HepG2 (cell line): ENCODE data around the gene FGFR3. TPM values are rescaled to one million over a fixed set of nuclear protein-coding genes. Genes with fewer than 3 reads are reported as not detected.

Experiments
- ATRX ChIP-seq: sonication (generic); formaldehyde crosslinking; IDR thresholded peaks from 2 replicates; pipeline ENCODE4 v1.4.0; 2020; ENCODE audit warnings: missing genetic modification reagents, borderline replicate concordance
- CHCHD3 ChIP-seq: sonication (generic); formaldehyde crosslinking; IDR thresholded peaks from 2 replicates; pipeline ENCODE4 v1.8.0; 2022; ENCODE audit warnings: mild to moderate bottlenecking, missing genetic modification reagents, moderate library complexity
- CHD4 ChIP-seq: fragments of 200-600 bp; sonication (generic); IDR thresholded peaks from 2 replicates; pipeline ENCODE4 v1.7.0; 2017; ENCODE audit warnings: mild to moderate bottlenecking, low read length, borderline replicate concordance
- HDAC6 ChIP-seq: fragments of 200-600 bp; sonication (generic); IDR thresholded peaks from 2 replicates; pipeline ENCODE4 v1.7.0; 2017; ENCODE audit warnings: mild to moderate bottlenecking, antibody characterized with exemption, low read length, low read depth
- HOMEZ ChIP-seq: IDR thresholded peaks from 2 replicates; pipeline ENCODE4 v1.6.1; 2016; ENCODE audit warnings: low read depth
- IKZF5 ChIP-seq: IDR thresholded peaks from 2 replicates; pipeline ENCODE4 v1.6.1; 2018; ENCODE audit warnings: missing genetic modification reagents, mild to moderate bottlenecking, missing compliant biosample characterization
- NFE2L2 ChIP-seq: fragments of 150-350 bp; IDR thresholded peaks from 2 replicates; pipeline ENCODE4 v1.6.1; 2014; ENCODE audit warnings: low read length
- POLR2G ChIP-seq: fragments of 200-400 bp; formaldehyde crosslinking; IDR thresholded peaks from 2 replicates; pipeline ENCODE4 v1.6.1; 2018; ENCODE audit warnings: mild to moderate bottlenecking, low read depth, low read length, moderate library complexity
- RBM39 ChIP-seq: fragments of 200-400 bp; formaldehyde crosslinking; IDR thresholded peaks from one replicate; pipeline ENCODE4 v1.6.1; 2018; ENCODE audit warnings: antibody characterized with exemption, mild to moderate bottlenecking, low read depth, low read length; ENCODE audit not compliant: poor library complexity, severe bottlenecking
- RFX5 ChIP-seq: IDR thresholded peaks from 2 replicates; pipeline ENCODE4 v1.6.1; 2011; ENCODE audit warnings: low read depth, low read length, improper control_type of control experiment
- SUZ12 ChIP-seq: fragments of 150-350 bp; IDR thresholded peaks from 2 replicates; pipeline ENCODE4 v1.6.1; 2014; ENCODE audit warnings: low read depth, low read length
- TCF12 ChIP-seq, 2 experiments: fragments of 450-650 bp in 1 of 2; sonication (generic) in 1 of 2; formaldehyde crosslinking in 1 of 2; IDR thresholded peaks; 2 replicates each; pipeline versions ENCODE4 v1.6.1 to v1.8.0; 2017 to 2022; ENCODE audit warnings: antibody characterized with exemption in 1 of 2, mild to moderate bottlenecking in 1 of 2, missing genetic modification reagents in 1 of 2, moderate library complexity in 1 of 2
- THAP11 ChIP-seq: IDR thresholded peaks from 2 replicates; pipeline ENCODE4 v1.6.1; 2016; ENCODE audit warnings: missing biosample characterization, missing genetic modification reagents
- ZFP36L2 ChIP-seq: sonication (generic); formaldehyde crosslinking; IDR thresholded peaks from 2 replicates; pipeline ENCODE4 v1.4.0; 2020; ENCODE audit warnings: missing genetic modification reagents
- ZNF10 ChIP-seq: sonication (generic); formaldehyde crosslinking; IDR thresholded peaks from 2 replicates; pipeline ENCODE4 v1.4.0; 2020; ENCODE audit warnings: mild to moderate bottlenecking, low read depth, missing genetic modification reagents, borderline replicate concordance
- ZNF274 ChIP-seq: sonication (generic); formaldehyde crosslinking; IDR thresholded peaks from 2 replicates; pipeline ENCODE4 v1.5.1; 2020; ENCODE audit warnings: mild to moderate bottlenecking, missing genetic modification reagents
- ZNF547 ChIP-seq: sonication (generic); formaldehyde crosslinking; IDR thresholded peaks from 2 replicates; pipeline ENCODE4 v1.5.1; 2020; ENCODE audit warnings: mild to moderate bottlenecking, missing genetic modification reagents
- ZNF7 ChIP-seq: IDR thresholded peaks from 2 replicates; pipeline ENCODE4 v1.6.1; 2016; ENCODE audit warnings: missing biosample characterization, missing genetic modification reagents
- ZNF816 ChIP-seq: sonication (generic); formaldehyde crosslinking; IDR thresholded peaks from 2 replicates; pipeline ENCODE4 v1.8.0; 2022; ENCODE audit warnings: missing genetic modification reagents, mild to moderate bottlenecking, borderline replicate concordance
- polyA plus RNA-seq, 8 experiments: library from polyadenylated mRNA; depleted of rRNA in 3 of 8; stranded (reverse) in 7 of 8; unstranded in 1 of 8; fragments of >200 nt; fragmentation: Illumina TruSeq in 4 of 8; extraction: Trizol in 4 of 8; gene quantifications; 2 replicates each; pipeline versions ENCODE4 v1.2.1 to v1.2.3, GENCODE V29; 2011 to 2016; ENCODE audit warnings: low read depth in 4 of 8, missing spikeins in 1 of 8, mixed read lengths in 1 of 8; ENCODE audit not compliant: insufficient read depth in 1 of 8
- total RNA-seq, 5 experiments: library from RNA; depleted of rRNA; stranded (reverse); fragments of >200 nt; fragmentation: Illumina TruSeq; extraction: Trizol; gene quantifications; 2 replicates each; pipeline ENCODE4 v1.2.3, GENCODE V29; 2016; ENCODE audit warnings: low read depth in 1 of 5
- TF ChIP-seq, protein P1 (sequence below): sonication (generic); formaldehyde crosslinking; IDR thresholded peaks from 2 replicates; pipeline ENCODE4 v1.5.1; 2020; ENCODE audit warnings: missing genetic modification reagents, mild to moderate bottlenecking, borderline replicate concordance
- TF ChIP-seq, protein P2 (sequence below): IDR thresholded peaks from 2 replicates; pipeline ENCODE4 v1.6.1; 2016; ENCODE audit warnings: missing compliant biosample characterization, missing genetic modification reagents, borderline replicate concordance

FGFR3 gene
- total and polyA plus RNA-seq, 2 of the 13 experiments (the other 11 are each of a cell fraction or from before 2014, with no cell fraction given), result 103 to 109 TPM

DNA sequence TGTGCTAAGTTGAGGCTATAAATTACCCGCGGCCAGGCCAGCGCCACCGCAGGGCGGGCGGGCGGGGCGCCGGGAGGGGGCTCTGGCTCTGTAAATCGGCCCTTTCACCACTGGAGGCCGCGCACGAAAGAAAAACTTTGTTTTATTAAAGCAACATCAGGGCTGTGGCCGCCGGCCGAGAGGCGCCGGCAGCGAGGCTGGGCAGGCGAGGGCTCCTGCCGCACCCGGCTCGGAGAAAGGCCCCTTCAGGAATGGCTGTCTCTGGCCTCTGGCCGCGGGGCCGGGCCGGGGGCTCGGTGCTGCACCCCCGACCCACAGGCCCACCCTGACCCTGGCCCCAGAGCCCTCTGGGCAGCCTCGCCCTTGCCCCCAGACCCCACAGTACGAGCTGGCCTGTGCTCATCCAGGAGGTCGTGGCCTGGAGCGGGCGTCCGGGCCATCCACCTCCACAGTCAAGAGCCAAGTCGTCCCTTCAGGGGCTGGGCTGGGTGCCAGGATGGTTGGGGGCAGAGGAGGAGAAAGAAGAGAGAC, 29.5 kb upstream of the FGFR3 start (continued):
- TF ChIP-seq, protein P1, sequence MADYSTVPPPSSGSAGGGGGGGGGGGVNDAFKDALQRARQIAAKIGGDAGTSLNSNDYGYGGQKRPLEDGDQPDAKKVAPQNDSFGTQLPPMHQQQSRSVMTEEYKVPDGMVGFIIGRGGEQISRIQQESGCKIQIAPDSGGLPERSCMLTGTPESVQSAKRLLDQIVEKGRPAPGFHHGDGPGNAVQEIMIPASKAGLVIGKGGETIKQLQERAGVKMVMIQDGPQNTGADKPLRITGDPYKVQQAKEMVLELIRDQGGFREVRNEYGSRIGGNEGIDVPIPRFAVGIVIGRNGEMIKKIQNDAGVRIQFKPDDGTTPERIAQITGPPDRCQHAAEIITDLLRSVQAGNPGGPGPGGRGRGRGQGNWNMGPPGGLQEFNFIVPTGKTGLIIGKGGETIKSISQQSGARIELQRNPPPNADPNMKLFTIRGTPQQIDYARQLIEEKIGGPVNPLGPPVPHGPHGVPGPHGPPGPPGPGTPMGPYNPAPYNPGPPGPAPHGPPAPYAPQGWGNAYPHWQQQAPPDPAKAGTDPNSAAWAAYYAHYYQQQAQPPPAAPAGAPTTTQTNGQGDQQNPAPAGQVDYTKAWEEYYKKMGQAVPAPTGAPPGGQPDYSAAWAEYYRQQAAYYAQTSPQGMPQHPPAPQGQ (CRISPR knock-in tag), result no peak
- TF ChIP-seq RFX5 (no peak), IKZF5 (CRISPR knock-in tag) (no peak), ATRX (CRISPR knock-in tag) (no peak), CHCHD3 (no peak), ZNF10 (no peak), TCF12 (IDR thresholded peaks at IDR 0.05) (no peak), TCF12 (CRISPR knock-in tag; IDR thresholded peaks at IDR 0.05) (no peak), SUZ12 (no peak), HOMEZ (CRISPR knock-in tag) (no peak), HDAC6 (no peak), RBM39 (no peak), ZNF7 (CRISPR knock-in tag) (no peak), ZNF274 (CRISPR knock-in tag) (no peak), ZFP36L2 (CRISPR knock-in tag) (no peak), ZNF816 (no peak), NFE2L2 (no peak), CHD4 (no peak), ZNF547 (CRISPR knock-in tag) (no peak; the same call in 1 of the 2 replicates), POLR2G (peak; percentile 75), THAP11 (no peak)
- TF ChIP-seq, protein P2, sequence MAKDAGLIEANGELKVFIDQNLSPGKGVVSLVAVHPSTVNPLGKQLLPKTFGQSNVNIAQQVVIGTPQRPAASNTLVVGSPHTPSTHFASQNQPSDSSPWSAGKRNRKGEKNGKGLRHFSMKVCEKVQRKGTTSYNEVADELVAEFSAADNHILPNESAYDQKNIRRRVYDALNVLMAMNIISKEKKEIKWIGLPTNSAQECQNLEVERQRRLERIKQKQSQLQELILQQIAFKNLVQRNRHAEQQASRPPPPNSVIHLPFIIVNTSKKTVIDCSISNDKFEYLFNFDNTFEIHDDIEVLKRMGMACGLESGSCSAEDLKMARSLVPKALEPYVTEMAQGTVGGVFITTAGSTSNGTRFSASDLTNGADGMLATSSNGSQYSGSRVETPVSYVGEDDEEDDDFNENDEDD (CRISPR knock-in tag), result no peak
